Panc1 (cell line): Measurements from ENCODE around the gene IFITM2.
"Not testable (repeated sequence)": the region's sequence is repeated elsewhere in the genome, so short reads cannot be mapped to it uniquely, and the experiment has no call there.

Experiments used
- POLR2AphosphoS5 ChIP-seq: IDR thresholded peaks from 2 replicates; pipeline ENCODE4 v1.6.1; 2012; ENCODE audit warnings: mild to moderate bottlenecking, low read depth, low read length, moderate library complexity
- TF ChIP-seq, protein P1 (sequence below): fragments of 450-650 bp; IDR thresholded peaks from 2 replicates; pipeline ENCODE4 v1.5.1; 2017; ENCODE audit warnings: mild to moderate bottlenecking

DNA sequence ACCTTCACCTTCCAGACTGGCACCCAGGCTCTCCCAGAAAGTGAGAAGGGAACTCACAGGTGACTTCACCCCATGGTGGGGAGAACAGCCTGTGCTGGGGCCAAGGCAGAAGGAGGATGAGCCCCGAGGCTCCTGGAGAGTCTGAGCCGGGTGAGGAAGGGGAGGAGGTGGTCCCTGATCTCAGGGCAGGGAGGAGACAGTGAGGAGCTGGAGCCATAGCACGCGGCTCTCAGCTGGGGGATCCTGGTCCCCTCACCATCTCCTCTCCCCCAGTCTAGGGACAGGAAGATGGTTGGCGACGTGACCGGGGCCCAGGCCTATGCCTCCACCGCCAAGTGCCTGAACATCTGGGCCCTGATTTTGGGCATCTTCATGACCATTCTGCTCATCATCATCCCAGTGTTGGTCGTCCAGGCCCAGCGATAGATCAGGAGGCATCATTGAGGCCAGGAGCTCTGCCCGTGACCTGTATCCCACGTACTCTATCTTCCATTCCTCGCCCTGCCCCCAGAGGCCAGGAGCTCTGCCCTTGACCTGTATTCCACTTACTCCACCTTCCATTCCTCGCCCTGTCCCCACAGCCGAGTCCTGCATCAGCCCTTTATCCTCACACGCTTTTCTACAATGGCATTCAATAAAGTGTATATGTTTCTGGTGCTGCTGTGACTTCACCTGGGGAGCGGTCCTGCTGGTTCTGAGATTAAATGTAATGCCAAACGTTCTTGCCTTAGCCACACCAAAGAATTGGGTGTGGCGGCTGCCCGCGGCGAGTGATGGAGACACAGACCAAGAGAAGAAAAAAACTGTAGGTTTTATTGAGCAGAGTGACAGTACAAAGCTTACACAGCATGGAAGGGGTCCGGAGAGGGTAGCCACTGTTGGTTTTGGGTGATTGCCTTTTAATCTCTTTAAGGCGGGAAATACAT is 1.4 kb downstream of the IFITM2 start:
- TF ChIP-seq, protein P1, sequence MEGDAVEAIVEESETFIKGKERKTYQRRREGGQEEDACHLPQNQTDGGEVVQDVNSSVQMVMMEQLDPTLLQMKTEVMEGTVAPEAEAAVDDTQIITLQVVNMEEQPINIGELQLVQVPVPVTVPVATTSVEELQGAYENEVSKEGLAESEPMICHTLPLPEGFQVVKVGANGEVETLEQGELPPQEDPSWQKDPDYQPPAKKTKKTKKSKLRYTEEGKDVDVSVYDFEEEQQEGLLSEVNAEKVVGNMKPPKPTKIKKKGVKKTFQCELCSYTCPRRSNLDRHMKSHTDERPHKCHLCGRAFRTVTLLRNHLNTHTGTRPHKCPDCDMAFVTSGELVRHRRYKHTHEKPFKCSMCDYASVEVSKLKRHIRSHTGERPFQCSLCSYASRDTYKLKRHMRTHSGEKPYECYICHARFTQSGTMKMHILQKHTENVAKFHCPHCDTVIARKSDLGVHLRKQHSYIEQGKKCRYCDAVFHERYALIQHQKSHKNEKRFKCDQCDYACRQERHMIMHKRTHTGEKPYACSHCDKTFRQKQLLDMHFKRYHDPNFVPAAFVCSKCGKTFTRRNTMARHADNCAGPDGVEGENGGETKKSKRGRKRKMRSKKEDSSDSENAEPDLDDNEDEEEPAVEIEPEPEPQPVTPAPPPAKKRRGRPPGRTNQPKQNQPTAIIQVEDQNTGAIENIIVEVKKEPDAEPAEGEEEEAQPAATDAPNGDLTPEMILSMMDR, result not testable (repeated sequence)
- TF ChIP-seq POLR2AphosphoS5, result not testable (repeated sequence)
